Stimulated activated CD8-positive, alpha-beta memory T cell treated with anti-CD3 and anti-CD28 coated beads, Interleukin-15, amount 100 ng/mL, for 24 hours (primary cell): Measurements from ENCODE around the gene FFAR4.

ENCODE experiments used
- DNase-seq: peaks from one replicate; pipeline ENCODE4 v3.0.0-alpha.2; 2020; ENCODE audit warnings: low read depth

FFAR4 gene

GRCh38 chr10:93600446-93601145 lies 34.1 kb downstream of the FFAR4 start:
- DNase-seq = no peak

- no peak for DNase-seq
These were observed 34.8 kb downstream of the FFAR4 start, which contains the start of gene RBP4 for GRCh38 chr10:93601146-93601773. Gene RBP4 (minus strand): TSS chr10:93601235. CDS start chr10:93601028, 207 bp downstream.

GRCh38 chr10:93601774-93602162 lies 35.3 kb downstream of the FFAR4 start:
- DNase-seq = no peak

- DNase-seq = no peak
These were observed 36.6 kb downstream of the FFAR4 start for GRCh38 chr10:93603023-93603422.

- no peak for DNase-seq
These were observed 37.7 kb downstream of the FFAR4 start for GRCh38 chr10:93604146-93604545.

GRCh38 chr10:93608421-93608820 lies 42.0 kb downstream of the FFAR4 start:
- no peak for DNase-seq

GRCh38 chr10:93612311-93612710 lies 45.8 kb downstream of the FFAR4 start, which contains the start of gene PDE6C:
Gene PDE6C (plus strand): TSS chr10:93612537. CDS start chr10:93612726, 189 bp downstream.
- no peak for DNase-seq

- no peak for DNase-seq
These were observed 46.7 kb downstream of the FFAR4 start for GRCh38 chr10:93613126-93613525.

GRCh38 chr10:93614101-93614825 lies 47.8 kb downstream of the FFAR4 start:
- no peak for DNase-seq

- no peak for DNase-seq
These were observed 49.2 kb downstream of the FFAR4 start for GRCh38 chr10:93615576-93616235.

- DNase-seq = no peak
These were observed 54.5 kb downstream of the FFAR4 start for GRCh38 chr10:93620925-93621324.

GRCh38 chr10:93622942-93623341 lies 56.5 kb downstream of the FFAR4 start:
- no peak for DNase-seq

- no peak for DNase-seq
These were observed 62.4 kb downstream of the FFAR4 start for GRCh38 chr10:93628858-93629257.

GRCh38 chr10:93629647-93630305 lies 63.3 kb downstream of the FFAR4 start:
- no peak for DNase-seq

- no peak for DNase-seq
These were observed 64.4 kb downstream of the FFAR4 start for GRCh38 chr10:93630625-93631557.
